Liver (tissue), 3 donors: ENCODE data around the gene BIK.

Experiments used
- ATF3 ChIP-seq: IDR thresholded peaks from 2 replicates; pipeline ENCODE4 v1.6.1; 2016; ENCODE audit warnings: antibody characterized with exemption
- EGR1 ChIP-seq, 2 donors: IDR thresholded peaks; 2 replicates each; pipeline ENCODE4 v1.6.1; 2016 to 2018; ENCODE audit warnings: antibody characterized with exemption in 2 of 2, low read depth in 2 of 2
- HNF4A ChIP-seq, 2 donors: conservative IDR thresholded peaks; 2 replicates each; pipeline ENCODE4 v1.6.1; 2016; ENCODE audit warnings: antibody characterized with exemption in 2 of 2, mild to moderate bottlenecking in 2 of 2
- SP1 ChIP-seq: IDR thresholded peaks from 2 replicates; pipeline ENCODE4 v1.6.1; 2018; ENCODE audit warnings: antibody characterized with exemption, mild to moderate bottlenecking
- TAF1 ChIP-seq: conservative IDR thresholded peaks from 2 replicates; pipeline ENCODE4 v1.6.1; 2016; ENCODE audit warnings: antibody characterized with exemption, mild to moderate bottlenecking
- TF ChIP-seq, protein P1 (sequence below): fragments of 150-350 bp; IDR thresholded peaks from 2 replicates; pipeline ENCODE4 v1.5.1; 2017; ENCODE audit warnings: improper control_type of control experiment, low read depth, low read length; ENCODE audit not compliant: missing input control
- donor health status: healthy.
- donor health status: healthy.

DNA sequence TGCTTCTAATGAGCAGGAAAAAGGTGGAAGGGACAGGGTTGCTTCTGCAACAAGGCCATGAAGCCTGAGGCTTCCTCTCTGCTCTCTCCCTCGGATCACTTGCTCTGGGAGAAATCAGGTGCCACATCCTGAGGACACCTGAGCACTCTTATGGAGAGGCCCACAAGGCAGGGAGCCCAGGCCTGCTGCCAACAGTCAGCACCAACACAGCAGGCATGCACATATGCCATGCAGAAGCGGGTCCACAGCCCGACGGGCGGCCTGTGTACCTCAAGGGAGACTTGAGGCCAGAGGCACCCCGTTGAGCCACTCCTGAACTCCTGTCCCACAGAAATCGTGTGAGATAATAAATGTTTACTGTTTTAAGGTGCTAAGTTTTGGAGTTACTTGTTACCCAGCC, 66.9 kb downstream of the BIK start:
- TF ChIP-seq, protein P1, sequence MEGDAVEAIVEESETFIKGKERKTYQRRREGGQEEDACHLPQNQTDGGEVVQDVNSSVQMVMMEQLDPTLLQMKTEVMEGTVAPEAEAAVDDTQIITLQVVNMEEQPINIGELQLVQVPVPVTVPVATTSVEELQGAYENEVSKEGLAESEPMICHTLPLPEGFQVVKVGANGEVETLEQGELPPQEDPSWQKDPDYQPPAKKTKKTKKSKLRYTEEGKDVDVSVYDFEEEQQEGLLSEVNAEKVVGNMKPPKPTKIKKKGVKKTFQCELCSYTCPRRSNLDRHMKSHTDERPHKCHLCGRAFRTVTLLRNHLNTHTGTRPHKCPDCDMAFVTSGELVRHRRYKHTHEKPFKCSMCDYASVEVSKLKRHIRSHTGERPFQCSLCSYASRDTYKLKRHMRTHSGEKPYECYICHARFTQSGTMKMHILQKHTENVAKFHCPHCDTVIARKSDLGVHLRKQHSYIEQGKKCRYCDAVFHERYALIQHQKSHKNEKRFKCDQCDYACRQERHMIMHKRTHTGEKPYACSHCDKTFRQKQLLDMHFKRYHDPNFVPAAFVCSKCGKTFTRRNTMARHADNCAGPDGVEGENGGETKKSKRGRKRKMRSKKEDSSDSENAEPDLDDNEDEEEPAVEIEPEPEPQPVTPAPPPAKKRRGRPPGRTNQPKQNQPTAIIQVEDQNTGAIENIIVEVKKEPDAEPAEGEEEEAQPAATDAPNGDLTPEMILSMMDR: no peak
- TF ChIP-seq EGR1 (IDR thresholded peaks at IDR 0.05; ENCODE audit: low read depth in 2 of 2) (no peak), ATF3 (no peak), SP1 (no peak), HNF4A (conservative IDR thresholded peaks at IDR 0.05) (no peak), TAF1 (no peak)
